NB4 (cell line): ENCODE data around the gene PTPRD.

Experiments used
- DNase-seq: peaks from one replicate; pipeline ENCODE4 v3.0.0; 2010; ENCODE audit warnings: low read depth
- H3K4me3 ChIP-seq: one replicate; pipeline ENCODE4 v1.5.1; 2011; ENCODE audit warnings: mild to moderate bottlenecking, low read depth, low read length, moderate library complexity
- CTCF ChIP-seq: IDR thresholded peaks from one replicate; pipeline ENCODE4 v1.5.1; 2012; ENCODE audit warnings: low read depth, low read length
- MAX ChIP-seq: IDR thresholded peaks from 2 replicates; pipeline ENCODE4 v1.6.1; 2011; ENCODE audit warnings: low read depth, low read length
- MYC ChIP-seq: IDR thresholded peaks from 2 replicates; pipeline ENCODE4 v1.6.1; 2011; ENCODE audit warnings: low read depth, low read length
- POLR2A ChIP-seq: IDR thresholded peaks from 2 replicates; pipeline ENCODE4 v1.6.1; 2011; ENCODE audit warnings: mild to moderate bottlenecking; ENCODE audit not compliant: insufficient read length; ENCODE audit errors: extremely low read depth

The PTPRD gene

GRCh38 chr9:8858596-8859161 lies 1754.1 kb downstream of the PTPRD start:
- DNase-seq = no peak
- TF ChIP-seq POLR2A (no peak), MAX (no peak), MYC (no peak), CTCF (no peak)
- no peak overlapping the region for H3K4me3 ChIP-seq

GRCh38 chr9:8857926-8858595 lies 1754.7 kb downstream of the PTPRD start:
- no peak overlapping the region for H3K4me3 ChIP-seq
- DNase-seq = no peak
- TF ChIP-seq POLR2A = no peak
- no peak for TF ChIP-seq MYC
- TF ChIP-seq CTCF = no peak
- TF ChIP-seq MAX = no peak

- TF ChIP-seq POLR2A = no peak
- TF ChIP-seq CTCF = no peak
- no peak for TF ChIP-seq MYC
- TF ChIP-seq MAX = no peak
- no peak for DNase-seq
- no peak overlapping the region for H3K4me3 ChIP-seq
These were observed 1755.5 kb downstream of the PTPRD start for GRCh38 chr9:8857068-8857925.

GRCh38 chr9:8856396-8857067 lies 1756.3 kb downstream of the PTPRD start:
- TF ChIP-seq MYC = no peak
- no peak for TF ChIP-seq POLR2A
- no peak for TF ChIP-seq CTCF
- no peak for TF ChIP-seq MAX
- no peak overlapping the region for H3K4me3 ChIP-seq
- DNase-seq = no peak

GRCh38 chr9:8855046-8855445 lies 1757.8 kb downstream of the PTPRD start:
- H3K4me3 ChIP-seq = no peak overlapping the region
- no peak for TF ChIP-seq POLR2A
- TF ChIP-seq CTCF = peak; percentile 17
- DNase-seq = no peak
